ENCODE data around the gene KLHL5. TPM values are rescaled to one million over a fixed set of nuclear protein-coding genes. Genes with fewer than 3 reads are reported as not detected.

Gene KLHL5
- total RNA-seq, 2 donors from 2014 or later, result 25.1 to 41.1 TPM

- DNase-seq, result no peak
- H3K4me3 ChIP-seq (ENCODE audit: low read length), result no peak overlapping the region
- Mint-ChIP-seq H3K27ac (no peak overlapping the region), H3K9me3 (no peaks in the 10 kb centered on the region), H3K27me3 (ENCODE audit: insufficient read depth) (no peaks in the 10 kb centered on the region), H3K4me1 (peaks cover 9% of the 10 kb centered on the region), H3K36me3 (ENCODE audit: low read depth) (no peaks in the 10 kb centered on the region), H3K4me3 (no peak overlapping the region)
- no peaks in the 10 kb centered on the region for H3K4me1 ChIP-seq (ENCODE audit: control insufficient read depth, insufficient read depth, low read length)
- H3K9ac ChIP-seq (ENCODE audit: extremely low read depth, low read length, poor library complexity, severe bottlenecking), result no peak overlapping the region
- no peaks in the 10 kb centered on the region for H3K27me3 ChIP-seq (ENCODE audit: control insufficient read depth, insufficient read depth, low read length, poor library complexity, severe bottlenecking)
- H3K36me3 ChIP-seq (ENCODE audit: control insufficient read depth, insufficient read depth, low read length), result no peaks in the 10 kb centered on the region
- H3K27ac ChIP-seq (ENCODE audit: low read depth, low read length), result no peak overlapping the region
- 91 to 100% methylated on average over 2 to 3 of the region's 3 CpGs for WGBS, 2 experiments (ENCODE audit: insufficient coverage in 1 of 2, insufficient read length in 1 of 2)
- no peaks in the 10 kb centered on the region for H3K9me3 ChIP-seq (ENCODE audit: control insufficient read depth, low read length)
- no peak for TF ChIP-seq CTCF (conservative IDR thresholded peaks at IDR 0.05)
Observed at GRCh38 chr4:39067451-39067850, 5.4 kb downstream of the KLHL5 start.

- no peak for TF ChIP-seq CTCF (conservative IDR thresholded peaks at IDR 0.05)
- H3K27ac Mint-ChIP-seq, result no peak overlapping the region
- Histone ChIP-seq H3K36me3 (ENCODE audit: control insufficient read depth, insufficient read depth, low read length) (no peaks in the 10 kb centered on the region), H3K9ac (ENCODE audit: extremely low read depth, low read length, poor library complexity, severe bottlenecking) (no peak overlapping the region), H3K27ac (ENCODE audit: low read depth, low read length) (no peak overlapping the region), H3K27me3 (ENCODE audit: control insufficient read depth, insufficient read depth, low read length, poor library complexity, severe bottlenecking) (no peaks in the 10 kb centered on the region), H3K4me1 (ENCODE audit: control insufficient read depth, insufficient read depth, low read length) (no peaks in the 10 kb centered on the region), H3K9me3 (ENCODE audit: control insufficient read depth, low read length) (no peaks in the 10 kb centered on the region), H3K4me3 (ENCODE audit: low read length) (no peak overlapping the region)
- H3K27me3 Mint-ChIP-seq (ENCODE audit: insufficient read depth), result no peaks in the 10 kb centered on the region
- no peak for DNase-seq
- H3K4me1 Mint-ChIP-seq, result peaks cover 9% of the 10 kb centered on the region
- H3K4me3 Mint-ChIP-seq, result no peak overlapping the region
- H3K36me3 Mint-ChIP-seq (ENCODE audit: low read depth), result no peaks in the 10 kb centered on the region
- 98 to 100% methylated on average over 2 to 3 of the region's 3 CpGs for WGBS, 2 experiments (ENCODE audit: insufficient coverage in 1 of 2, insufficient read length in 1 of 2)
- H3K9me3 Mint-ChIP-seq, result no peaks in the 10 kb centered on the region
Observed at GRCh38 chr4:39068907-39069306, 6.9 kb downstream of the KLHL5 start.

- H3K9me3 Mint-ChIP-seq, result no peaks in the 10 kb centered on the region
- Histone ChIP-seq H3K4me3 (ENCODE audit: low read length) (no peak overlapping the region), H3K27me3 (ENCODE audit: control insufficient read depth, insufficient read depth, low read length, poor library complexity, severe bottlenecking) (no peaks in the 10 kb centered on the region), H3K9me3 (ENCODE audit: control insufficient read depth, low read length) (no peaks in the 10 kb centered on the region), H3K9ac (ENCODE audit: extremely low read depth, low read length, poor library complexity, severe bottlenecking) (no peak overlapping the region), H3K27ac (ENCODE audit: low read depth, low read length) (no peak overlapping the region), H3K36me3 (ENCODE audit: control insufficient read depth, insufficient read depth, low read length) (no peaks in the 10 kb centered on the region), H3K4me1 (ENCODE audit: control insufficient read depth, insufficient read depth, low read length) (no peaks in the 10 kb centered on the region)
- H3K4me3 Mint-ChIP-seq, result no peak overlapping the region
- DNase-seq, result no peak
- no peaks in the 10 kb centered on the region for H3K27me3 Mint-ChIP-seq (ENCODE audit: insufficient read depth)
- H3K4me1 Mint-ChIP-seq, result no peaks in the 10 kb centered on the region
- H3K27ac Mint-ChIP-seq, result no peak overlapping the region
- WGBS, 2 experiments (ENCODE audit: insufficient coverage in 1 of 2, insufficient read length in 1 of 2), result 83 to 90% methylated on average over 1 to 2 of the region's 2 CpGs
- no peak for TF ChIP-seq CTCF (conservative IDR thresholded peaks at IDR 0.05)
- H3K36me3 Mint-ChIP-seq (ENCODE audit: low read depth), result peaks cover 13% of the 10 kb centered on the region
Observed at GRCh38 chr4:39078829-39079228, 16.8 kb downstream of the KLHL5 start.
